NCI-H2196 (cell line): ENCODE results near the gene HBS1L.

Source experiments
- DNase-seq: peaks from one replicate; lab custom pipeline; 2025; ENCODE audit not compliant: unreplicated experiment; lab: John Stamatoyannopoulos, UW

Gene HBS1L

GRCh38 chr6:134921276-134921675 is 133.3 kb downstream of the HBS1L start:
- no peak for DNase-seq

GRCh38 chr6:134920422-134920821 is 134.2 kb downstream of the HBS1L start:
- no peak for DNase-seq

- no peak for DNase-seq
Measured at GRCh38 chr6:134918418-134918961, 136.1 kb downstream of the HBS1L start.

GRCh38 chr6:134911547-134911946 is 143.1 kb downstream of the HBS1L start:
- no peak for DNase-seq

GRCh38 chr6:134910593-134910935 is 144.1 kb downstream of the HBS1L start:
- no peak for DNase-seq
